ENCODE measurements around the gene OTOG.

The OTOG gene

GRCh38 chr11:17540807-17541206 is 6.3 kb upstream of the OTOG start:
- DNase-seq (ENCODE audit: low read depth) = no peak

DNA sequence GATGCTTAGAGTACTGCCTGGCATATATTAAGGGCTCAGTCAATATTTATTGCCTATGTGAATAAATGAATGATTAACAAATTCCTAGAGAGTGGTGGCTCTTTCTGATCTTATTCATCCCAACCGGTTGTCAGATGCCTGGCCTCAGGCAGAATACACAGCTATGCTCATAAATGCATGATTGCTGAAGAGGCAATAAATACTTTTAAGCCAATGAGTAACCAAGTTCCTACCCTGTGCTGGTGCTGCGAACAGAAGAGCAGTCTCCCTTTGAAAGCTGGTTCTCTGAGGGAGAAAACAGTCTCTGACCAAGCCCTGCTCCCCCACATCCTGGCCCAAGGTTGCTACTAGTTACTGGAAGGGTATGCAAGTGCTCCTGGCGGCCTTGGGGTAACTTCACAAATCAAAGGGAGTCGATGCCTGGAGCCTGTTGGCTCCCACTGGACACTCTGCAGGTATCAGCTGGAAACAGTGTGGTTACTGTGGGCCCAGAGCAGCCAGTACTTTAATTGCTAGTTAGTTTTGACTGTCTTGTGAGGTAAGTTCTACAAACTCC is 5.7 kb upstream of the OTOG start:
- DNase-seq (ENCODE audit: low read depth) = no peak

GRCh38 chr11:17542249-17542648 is 4.8 kb upstream of the OTOG start:
- no peak for DNase-seq (ENCODE audit: low read depth)

DNA sequence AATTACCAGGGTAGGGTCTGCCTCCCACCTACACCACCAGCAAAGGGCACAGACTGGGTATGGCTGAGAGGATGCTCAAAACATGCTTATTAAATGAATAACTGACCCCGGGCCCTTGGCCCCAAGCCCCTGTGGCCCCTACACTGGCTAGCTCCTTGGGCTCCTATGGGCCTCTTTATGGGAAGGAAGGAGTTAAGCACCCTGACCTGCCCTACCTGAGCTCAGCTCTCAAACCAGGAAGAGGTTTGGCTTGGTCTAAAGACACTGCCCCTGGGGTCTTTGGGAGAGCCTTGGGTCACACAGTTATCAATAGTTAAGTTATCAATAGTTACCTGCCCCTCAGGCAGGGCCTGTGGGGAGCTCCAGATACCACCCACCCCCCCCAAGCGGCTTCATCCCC is 4.0 kb upstream of the OTOG start:
- no peak for DNase-seq (ENCODE audit: low read depth)

- no peak for DNase-seq (ENCODE audit: low read depth)
These were observed 3.4 kb upstream of the OTOG start for GRCh38 chr11:17543574-17544180.

- DNase-seq (ENCODE audit: low read depth) = peak; percentile 12
These were observed 2.9 kb upstream of the OTOG start, which contains the start of gene USH1C for GRCh38 chr11:17544181-17544622. Gene USH1C, minus strand, starts transcription at chr11:17544416. Its CDS starts 109 bp downstream, at chr11:17544307.

- DNase-seq (ENCODE audit: low read depth) = no peak
These were observed 819 bp upstream of the OTOG start for GRCh38 chr11:17546240-17546639.

GRCh38 chr11:17547932-17548331 is 873 bp downstream of the OTOG start:
- DNase-seq (ENCODE audit: low read depth) = no peak

- DNase-seq (ENCODE audit: low read depth) = no peak
These were observed 1.4 kb downstream of the OTOG start for GRCh38 chr11:17548444-17548843.

DNA sequence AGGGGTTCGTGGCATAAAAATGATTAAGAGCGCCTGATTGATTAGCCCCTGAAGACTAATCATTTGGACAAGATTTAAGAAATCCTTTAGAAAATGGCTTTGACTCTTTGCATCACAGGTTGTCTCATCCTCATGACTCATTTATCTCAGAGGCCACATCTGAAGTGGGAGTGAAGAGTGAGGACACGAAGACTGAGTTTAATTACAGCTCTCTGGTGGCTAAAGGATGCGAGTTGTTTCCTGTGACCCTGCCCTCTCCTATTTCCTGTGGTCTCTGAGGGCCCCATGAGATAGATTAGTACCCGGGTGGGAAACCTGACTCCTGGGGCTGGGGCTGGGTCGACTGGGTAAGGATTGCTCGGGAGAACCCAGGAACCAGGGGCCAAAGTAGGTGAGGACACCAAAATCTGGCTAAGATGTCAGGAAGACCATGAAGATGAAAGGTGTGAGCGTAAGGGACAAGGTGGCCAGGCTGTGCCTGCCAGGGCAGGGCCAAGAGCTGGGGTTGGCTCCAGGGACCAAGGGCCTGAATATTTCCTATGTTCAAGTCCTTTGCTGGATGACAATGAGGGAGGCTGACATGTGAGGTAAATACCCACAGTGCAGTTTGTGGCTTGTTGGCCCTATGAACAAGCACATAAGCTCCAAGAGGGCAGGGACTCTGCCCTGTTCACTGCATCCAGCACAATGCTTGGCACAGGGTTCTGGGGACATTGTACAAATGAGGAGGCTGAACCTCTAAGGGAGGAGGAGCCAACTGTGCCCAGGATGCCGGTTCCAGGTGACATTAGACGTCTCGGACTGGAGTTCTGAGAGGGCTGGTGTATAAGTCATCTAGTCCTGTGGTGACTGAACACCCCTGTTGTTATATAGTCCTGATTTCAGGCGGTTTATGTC is 3.6 kb downstream of the OTOG start:
- no peak for DNase-seq (ENCODE audit: low read depth)

DNA sequence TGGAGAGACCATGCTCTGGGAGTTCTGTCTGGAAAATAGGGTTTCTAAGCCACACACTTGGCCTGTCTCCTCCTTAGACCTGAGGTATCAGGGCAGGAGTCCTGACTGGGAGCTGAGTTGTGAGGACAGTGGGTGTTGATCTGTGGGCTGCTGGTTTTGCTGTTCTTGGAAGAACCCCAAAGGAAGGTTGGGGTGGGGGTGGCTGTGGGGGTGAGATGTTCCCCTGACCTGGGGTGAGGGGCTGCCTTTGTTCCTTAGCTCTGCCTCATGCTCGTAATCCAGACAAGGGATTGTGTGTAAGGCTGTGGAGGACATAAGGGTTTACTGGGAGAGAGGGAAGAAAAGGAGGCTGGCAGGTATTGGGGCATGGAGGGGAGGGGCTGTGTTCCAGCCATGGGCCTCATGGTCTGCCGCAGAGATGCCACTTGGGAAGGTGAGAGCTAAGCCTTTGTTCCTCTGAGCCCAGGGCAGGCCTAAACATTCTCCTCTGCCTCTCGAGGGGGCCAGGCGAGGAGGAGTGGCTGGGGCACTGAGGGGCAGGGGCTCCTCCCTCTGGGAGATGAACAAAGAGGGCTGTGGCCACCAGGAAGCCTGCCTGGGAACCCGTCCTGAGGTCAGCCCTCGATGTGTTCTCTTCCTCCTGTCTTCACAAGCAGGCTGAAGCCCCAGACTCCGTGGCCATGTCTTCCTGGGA is 4.4 kb downstream of the OTOG start:
- no peak for DNase-seq (ENCODE audit: low read depth)

DNA sequence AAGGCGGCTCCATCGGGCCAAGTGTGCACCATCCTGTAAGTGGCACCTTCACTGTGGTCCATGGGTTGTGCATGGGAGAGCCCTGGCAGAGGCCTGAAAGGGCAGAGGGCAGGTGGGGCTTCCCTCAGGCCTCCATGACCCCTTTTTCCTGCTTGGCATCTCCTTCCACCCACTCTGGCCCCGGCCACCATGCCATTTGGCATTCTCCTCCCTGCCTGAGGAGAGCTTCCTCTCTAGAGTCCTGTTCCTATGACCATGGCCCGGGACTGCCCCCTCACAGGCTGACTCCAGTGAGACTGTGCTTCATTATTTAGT is 4.9 kb downstream of the OTOG start:
- DNase-seq (ENCODE audit: low read depth) = no peak

DNA sequence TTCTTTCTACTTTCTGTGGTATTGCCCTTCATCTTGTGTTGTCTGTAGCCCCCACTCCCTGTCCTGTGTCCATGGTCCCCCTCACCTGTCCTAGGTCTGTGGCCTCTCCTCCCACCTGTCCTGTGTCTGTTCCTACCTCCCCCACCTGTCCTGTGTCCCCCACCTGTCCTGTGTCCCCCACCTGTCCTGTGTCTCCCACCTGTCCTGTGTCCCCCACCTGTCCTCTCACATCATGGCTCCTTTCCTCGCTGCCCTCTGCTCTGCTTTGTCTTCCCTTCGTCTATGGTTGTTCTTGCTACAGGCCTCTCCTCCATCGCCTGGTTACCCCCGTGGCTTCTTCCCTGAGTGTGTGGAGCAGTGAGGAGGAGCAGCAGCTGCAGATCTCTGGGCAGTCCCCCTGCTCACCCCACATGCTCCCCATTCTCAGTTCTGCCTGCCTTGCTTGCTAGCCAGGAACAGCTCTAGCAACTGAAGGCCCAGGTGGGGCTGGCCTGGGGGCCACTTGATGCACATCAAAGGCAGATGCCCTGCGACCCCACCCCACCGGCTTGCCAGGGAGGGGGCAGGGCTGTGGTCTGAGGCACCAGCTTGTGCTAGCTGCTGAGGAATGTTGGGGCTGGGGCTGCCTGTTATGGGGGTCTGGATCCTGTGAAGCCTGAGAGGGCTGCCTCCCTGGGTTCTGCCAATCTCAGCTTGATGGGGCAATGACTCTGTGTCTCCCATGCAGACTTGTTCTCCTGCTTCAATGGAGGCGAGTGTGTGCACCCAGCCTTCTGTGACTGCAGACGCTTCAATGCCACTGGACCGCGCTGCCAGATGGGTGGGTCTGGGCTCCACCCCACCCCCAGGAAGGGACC is 5.6 kb downstream of the OTOG start:
- no peak for DNase-seq (ENCODE audit: low read depth)

DNA sequence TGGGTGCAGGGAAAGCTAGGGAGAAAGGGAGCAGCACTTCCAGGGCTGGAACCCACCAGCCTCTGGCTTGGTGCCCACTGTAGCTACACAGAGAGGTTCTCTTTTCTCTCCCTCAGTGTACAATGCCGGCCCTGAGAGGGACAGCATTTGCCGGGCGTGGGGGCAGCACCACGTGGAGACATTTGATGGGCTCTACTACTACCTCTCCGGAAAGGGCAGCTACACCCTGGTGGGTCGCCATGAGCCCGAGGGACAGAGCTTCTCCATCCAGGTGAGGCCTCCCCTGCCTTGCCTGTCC is 6.1 kb downstream of the OTOG start:
- DNase-seq (ENCODE audit: low read depth) = no peak

GRCh38 chr11:17554487-17554886 is 7.4 kb downstream of the OTOG start:
- DNase-seq (ENCODE audit: low read depth) = no peak

GRCh38 chr11:17556999-17557398 is 9.9 kb downstream of the OTOG start:
- no peak for DNase-seq (ENCODE audit: low read depth)

DNA sequence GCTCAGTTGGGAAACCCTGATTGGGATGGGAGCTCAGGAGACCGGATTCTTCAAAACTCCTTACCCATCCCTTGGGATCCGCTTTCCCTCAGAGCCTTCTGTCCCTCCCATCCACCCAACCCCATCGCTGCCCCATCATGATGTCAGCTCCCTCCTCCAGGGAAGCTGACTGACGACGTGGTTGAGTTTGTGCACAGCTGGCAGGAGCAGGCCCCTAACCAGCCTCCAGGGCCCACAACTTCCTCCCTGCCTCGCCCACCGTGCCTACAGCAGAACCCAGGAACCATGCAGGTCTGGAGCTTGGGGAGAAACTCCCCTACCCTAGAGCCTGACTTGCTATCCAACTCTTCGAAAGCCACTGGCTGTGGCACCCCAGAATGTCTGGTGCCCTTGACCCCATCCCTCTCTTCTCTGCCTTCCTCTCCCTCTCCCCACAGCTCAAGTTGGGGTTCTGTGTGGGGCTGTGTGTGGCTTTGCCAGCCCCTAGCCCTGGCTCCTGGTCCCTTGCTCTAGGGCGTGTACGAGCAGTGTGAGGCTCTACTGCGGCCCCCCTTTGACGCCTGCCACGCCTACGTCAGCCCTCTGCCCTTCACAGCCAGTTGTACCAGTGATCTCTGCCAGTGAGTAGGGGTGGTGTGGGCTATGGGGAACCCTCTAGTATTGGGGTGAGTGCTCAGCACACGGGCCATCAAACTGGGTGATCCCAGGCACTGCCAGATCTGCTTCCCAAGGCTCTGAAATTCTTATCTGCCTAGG is 11.1 kb downstream of the OTOG start:
- DNase-seq (ENCODE audit: low read depth) = no peak

GRCh38 chr11:17558916-17559315 is 11.9 kb downstream of the OTOG start:
- DNase-seq (ENCODE audit: low read depth) = no peak

DNA sequence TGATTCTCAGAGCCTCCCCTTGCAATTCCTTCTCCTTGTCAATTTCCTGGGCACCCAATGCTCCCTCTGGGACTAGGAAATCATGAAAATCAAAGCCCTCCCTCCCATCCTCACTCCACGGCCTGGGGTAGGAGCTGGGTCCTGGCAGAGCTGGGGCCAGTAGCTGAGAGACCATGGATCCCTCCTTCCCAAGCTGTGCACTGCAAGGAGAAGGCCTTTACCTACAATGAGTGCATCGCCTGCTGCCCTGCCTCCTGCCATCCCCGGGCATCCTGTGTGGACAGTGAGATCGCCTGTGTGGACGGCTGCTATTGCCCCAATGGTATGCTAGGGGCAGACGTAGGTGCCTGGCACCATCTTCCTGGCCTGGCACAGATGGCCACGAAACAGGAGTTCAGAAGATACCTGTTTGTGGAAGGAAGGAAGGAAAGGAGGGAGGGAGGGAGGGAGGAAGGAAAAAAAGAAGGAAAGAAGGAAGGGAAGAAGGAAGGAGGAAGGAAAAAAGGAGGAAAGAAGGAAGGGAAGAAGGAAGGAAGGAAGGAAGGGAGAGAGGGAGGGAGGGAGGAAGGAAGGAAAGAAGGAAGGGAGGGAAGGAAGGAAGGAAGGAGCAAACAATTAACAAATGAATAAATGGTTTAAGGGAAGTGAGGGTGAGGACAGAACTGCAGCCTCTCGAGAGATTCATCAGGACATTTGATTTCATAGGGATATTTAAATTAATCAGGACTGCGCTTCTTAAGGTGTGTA is 12.5 kb downstream of the OTOG start:
- no peak for DNase-seq (ENCODE audit: low read depth)

- DNase-seq (ENCODE audit: low read depth) = no peak
These were observed 13.4 kb downstream of the OTOG start for GRCh38 chr11:17560281-17561110.
